EL (cell line): ENCODE data around the gene TTYH1.

ENCODE experiments used
- DNase-seq: peaks from one replicate; pipeline ENCODE4 v3.0.0-alpha.2; 2016

Gene TTYH1

DNA sequence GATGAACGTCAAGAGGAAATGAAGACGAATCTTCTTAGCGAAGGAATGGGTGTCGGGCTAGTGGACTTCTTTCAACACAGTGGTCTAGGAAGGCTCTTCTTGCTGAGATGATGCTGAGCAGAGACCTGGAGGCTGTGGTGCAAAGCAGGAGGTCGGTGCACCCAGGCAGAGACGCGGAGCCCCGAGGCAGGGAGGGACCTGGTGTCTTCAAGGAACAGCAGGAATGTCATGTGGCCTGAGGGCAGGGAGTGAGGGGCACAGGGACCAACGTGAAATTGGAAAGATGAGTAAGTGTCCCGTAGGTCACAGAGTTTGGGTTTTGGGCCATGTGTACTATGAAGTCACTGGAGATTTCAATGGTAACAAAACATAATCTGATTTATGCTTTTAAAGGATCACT is 69.2 kb downstream of the TTYH1 start:
- DNase-seq: no peak

DNA sequence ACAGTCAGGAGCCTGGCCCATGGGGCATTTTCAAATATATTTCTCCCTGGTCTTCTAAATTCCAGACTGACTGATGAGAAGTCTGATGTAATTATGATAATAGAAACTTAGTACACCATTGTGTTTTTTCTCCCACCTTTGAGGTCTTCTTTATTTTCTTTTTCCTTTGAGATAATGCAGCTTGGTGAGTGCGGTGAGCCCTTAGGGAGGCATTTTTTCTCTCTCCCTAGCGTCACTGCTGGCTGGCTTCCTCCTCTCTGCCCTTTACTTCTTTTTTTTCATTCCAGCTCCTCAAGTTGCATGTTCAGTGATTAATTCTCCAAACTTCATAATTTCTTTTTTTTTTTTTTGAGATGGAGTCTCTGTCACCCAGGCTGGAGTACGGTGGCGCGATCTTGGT is 70.6 kb downstream of the TTYH1 start:
- DNase-seq: no peak
